Stimulated activated CD8-positive, alpha-beta memory T cell treated with anti-CD3 and anti-CD28 coated beads, Interleukin-7, amount 100 ng/mL, for 24 hours (primary cell): ENCODE measurements around the gene MFSD6.

Experiments used
- DNase-seq: peaks from one replicate; pipeline ENCODE4 v3.0.0-alpha.2; 2020; ENCODE audit warnings: low read depth

The MFSD6 gene

DNA sequence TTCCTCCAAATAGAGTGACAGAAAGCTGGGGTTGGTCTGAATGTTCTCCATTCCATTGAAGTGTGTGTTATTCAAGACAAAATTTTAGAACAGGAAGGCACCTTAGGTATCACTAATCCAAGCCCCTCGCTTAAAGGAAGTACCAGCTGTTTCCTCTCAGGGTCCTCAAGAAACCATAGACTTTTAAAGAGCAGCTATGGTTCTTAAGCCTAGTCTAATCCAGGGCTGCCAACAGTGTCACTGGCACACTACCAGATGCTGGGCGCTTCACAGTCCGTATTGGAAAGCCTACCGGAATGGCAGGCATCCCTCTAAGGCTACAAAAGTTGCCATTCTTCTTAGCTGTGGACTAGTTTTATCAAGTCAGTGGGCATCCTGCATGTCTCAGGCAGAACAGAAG, 124.4 kb downstream of the MFSD6 start:
- no peak for DNase-seq

DNA sequence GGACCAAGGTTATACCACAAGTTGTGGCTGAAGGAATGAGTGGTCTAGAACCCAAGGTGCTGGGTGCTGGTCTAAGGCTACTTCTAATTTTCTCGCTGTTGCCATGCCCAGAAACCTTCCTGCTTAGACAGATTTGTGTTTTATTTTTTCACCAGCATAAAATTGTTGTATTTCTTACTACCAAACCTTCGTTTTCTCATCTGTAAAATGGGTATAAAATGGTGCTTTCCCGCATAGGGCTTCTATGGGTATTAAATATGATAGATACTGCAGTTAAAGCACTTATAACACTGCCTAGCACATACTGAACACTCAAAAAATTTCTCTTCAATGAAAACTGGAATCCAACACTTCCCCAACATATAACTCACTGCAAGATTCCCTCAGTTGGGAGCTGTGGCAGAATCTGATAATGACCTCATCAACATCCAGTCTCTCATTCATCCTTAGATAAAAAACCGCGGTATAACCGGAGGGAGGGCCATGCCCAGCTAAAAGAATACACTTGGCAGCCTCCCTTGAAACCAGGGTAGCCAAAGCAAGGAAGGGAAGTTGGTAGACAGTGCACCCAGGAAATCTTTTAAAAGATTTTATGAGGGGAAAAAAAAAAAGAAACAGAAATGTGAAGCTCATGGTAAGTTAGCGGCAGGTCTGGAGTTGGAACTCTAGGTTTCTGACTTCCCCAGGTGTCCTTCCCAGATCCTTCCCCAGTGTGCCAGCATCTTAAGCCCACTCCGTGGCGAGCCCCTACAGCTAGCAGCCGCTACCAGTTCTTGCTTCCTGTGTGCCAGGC, 125.2 kb downstream of the MFSD6 start:
- DNase-seq: no peak

DNA sequence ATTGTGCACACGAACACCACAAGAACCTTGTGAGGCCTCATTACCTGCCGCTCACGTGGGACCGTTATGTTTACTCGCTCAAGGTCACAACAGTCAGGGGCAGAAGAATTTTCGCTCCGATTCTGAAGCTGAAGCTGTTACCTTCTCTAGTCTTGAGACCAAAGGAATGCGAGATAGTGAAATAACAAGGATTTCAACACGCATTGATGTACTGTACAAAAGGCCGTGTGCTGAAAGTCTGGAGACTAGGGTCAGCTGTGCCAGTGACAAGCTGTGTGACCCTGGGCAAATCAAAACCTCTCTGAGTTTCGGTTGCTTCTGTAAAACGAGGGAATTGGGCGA, 125.8 kb downstream of the MFSD6 start:
- DNase-seq: peak; percentile 21

DNA sequence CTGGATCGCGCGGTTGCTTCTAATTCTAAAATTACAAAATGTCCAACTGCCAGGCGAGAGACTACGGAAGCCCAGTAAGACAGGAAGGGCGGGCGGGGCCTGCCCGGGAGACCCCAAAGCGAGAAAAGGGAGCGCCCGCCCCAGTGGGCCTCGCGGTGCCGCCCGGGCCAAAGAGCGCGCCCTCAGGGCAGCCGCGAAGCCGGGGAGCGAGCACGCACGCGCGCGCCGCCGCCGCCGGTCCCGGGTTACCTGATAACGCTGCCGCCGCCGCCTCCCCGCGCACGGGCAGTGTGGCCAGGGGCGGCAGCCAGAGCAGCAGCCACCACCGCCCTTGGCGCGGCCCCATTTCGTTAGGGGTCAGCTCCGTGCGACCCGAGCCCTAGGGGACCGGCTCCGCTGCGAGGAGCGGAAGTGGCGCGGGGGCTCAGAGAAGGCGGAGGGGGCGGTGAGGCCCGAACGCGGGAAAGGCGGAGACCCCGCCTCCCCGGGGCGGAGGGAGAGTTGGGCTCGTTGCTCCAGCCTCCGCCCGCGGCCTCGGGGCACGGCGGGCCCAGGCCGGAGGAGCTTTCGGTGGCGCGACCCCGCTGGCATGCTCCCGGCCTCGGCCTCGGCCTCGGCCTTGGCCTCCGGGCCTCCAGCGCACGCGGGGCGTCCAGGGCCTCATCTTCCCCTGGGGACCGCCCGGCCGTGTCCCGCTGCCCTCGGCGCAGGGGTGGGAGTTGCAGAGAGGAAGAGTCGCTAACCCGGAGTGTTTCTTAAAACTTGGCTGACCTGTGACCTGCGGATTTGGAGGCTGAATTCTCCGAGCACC, 126.4 kb downstream of the MFSD6 start, which contains the start of gene NEMP2:
Gene NEMP2, minus strand, starts transcription at position 413 of the 811 bp plus-strand sequence. Its CDS starts 67 bp downstream, at position 346.
- peak; percentile 64 for DNase-seq

DNA sequence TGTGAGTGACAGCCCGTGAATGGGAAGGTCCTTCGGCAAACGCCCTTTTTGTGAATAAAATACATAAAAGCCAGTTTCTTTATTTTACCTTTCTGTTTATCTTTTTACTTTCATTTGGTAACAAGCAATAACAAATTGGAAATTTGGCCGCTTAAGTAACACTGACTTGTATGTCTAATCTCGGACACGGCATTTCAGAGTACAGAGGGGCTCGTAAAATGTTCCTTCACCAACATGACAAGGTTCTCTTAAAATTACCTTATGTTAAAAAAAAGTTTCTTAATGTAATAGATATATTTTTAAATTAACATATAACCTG, 126.9 kb downstream of the MFSD6 start:
- no peak for DNase-seq

DNA sequence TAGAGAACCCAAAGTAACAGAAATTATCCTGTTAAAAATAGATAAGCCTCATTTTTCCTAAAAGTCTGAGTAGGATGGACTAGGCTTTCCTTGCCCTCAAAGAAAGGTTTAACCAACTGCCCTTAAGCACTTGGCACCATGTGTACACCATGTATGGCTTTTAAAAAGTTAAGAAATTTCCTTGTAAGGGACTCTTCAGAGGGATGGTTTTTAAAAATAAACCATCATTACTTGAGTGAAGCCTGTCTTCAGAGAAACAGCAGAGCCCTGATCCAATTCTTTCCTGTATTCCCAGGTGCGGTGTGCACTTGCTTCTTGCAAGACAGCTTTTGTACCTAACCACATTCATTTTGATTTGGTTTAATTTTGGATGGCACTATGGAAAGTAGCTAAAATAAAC, 127.4 kb downstream of the MFSD6 start:
- DNase-seq: no peak

DNA sequence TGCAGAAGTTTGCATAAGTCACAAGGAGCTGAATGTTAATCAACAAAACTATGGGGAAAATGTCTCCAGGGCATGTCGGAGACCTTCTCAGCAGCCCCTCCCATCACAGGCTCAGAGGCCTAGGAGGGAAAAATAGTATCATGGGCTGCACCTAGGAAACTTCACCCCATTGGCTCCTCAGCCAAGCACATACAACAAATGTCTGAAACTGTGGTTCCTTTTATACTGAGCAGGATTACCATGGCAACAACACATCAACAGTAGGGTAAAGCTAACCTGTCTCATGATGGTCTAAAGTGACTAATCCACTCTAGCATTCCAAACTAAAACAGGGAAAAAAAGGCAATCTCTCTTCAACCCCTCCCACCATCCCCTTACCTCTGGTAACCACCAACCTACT, 129.6 kb downstream of the MFSD6 start:
- DNase-seq: no peak

DNA sequence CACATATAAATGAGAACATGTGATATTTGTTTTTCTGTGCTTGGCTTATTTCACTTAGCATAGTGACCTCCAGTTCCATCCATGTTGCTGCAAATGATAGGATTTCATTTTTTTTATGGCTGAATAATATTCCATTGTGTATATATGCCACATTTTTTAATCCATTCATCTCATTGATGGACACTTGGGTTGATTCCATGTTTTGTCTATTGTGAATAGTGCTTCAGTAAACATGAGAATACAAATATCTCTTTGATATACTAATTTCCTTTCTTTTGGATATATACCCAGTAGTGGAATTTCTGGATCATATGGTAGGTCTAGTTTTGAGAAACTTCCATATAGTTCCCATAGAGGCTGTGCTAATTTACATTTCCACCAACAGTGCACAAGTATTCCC, 130.0 kb downstream of the MFSD6 start:
- no peak for DNase-seq

DNA sequence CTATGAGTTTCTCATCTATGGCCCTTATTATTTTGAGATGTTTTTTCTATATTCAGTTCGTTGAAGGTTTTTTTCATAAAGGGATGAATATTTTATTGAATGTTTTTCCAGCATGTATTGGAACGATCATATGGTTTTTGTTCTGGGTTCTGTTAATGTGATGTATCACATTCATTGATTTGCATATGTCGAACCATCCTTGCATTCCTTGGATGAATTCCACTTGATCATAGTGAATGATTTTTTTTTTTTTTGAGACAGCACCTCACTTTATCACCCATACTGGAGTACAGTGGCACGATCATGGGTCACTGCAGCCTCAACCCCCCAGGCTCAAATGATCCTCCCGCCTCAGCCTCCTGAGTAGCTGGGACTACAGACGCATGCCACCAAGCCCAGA, 131.9 kb downstream of the MFSD6 start:
- no peak for DNase-seq

DNA sequence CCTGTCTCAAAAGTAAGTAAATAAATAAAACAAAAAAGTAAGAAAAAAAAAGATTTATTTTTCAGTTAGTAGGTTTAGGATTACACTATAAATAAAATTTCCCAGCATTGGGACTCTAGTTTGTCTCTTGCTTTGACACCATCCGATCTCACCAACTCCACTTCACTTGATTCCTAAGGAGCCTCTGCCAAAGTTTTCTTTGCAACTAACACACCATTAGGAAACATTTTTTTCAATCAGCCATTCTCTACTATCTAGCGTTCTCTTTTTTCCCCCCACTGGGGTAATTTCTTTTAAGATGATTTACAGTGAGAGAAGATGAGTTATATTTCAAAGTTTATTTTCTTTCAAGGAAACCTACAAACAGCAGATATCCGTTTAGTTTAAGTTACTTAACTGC, 136.9 kb downstream of the MFSD6 start:
- no peak for DNase-seq

DNA sequence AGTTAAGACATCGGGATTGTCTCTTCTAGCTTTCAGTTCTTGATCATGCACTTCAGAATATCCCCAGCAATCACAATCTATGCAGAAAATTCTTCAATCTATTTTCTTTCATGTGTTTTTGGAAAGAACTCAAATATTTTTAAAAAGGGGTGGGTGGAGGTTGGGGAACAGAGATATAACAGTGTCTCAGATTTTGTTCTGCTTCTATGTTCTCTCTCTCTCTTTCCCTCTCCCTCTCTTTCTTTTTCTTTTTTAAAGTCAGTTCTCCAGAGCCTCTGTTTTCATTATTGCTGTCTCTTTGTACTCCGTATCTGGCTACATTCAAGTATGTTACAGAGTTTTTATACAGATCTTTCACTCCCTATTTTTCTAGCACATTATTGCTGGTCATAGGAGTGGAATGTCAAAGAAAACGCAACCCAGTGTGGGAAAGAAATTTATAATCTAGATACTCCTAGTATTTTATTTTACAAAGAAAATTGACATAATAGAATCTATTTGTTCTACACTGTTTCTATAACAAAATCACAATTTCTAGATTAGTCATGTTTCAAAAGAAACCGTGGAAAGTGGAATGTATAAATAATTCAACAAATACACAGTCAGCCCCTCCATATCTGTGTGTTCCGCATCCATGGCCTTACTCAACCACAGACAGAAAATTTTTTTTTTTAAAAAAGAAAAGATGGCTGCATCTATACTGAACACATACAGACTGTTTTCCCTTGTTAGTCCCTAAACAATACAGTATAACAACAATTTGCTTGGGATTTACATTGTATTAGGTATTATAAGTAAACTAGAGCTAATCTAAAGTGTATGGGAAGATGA, 137.6 kb downstream of the MFSD6 start:
- no peak for DNase-seq

DNA sequence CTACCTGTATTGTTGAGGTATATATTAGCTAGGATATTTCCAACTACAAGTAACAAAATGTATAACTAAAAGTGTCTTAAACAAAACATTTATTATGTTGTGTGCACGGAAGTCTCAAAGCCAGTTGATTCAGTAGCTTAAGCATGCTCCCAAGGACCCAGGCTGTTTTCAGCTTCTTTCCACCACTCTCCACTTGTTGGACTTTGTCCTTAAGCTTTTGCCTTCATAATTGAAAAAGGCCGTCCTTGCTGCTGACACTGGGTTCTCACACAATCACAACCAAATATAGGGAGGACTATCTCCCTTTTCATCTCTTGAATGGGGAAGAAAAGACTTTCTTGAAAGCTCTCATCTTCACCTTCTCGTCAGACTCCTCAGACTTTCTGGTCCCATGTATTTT, 138.6 kb downstream of the MFSD6 start:
- no peak for DNase-seq

DNA sequence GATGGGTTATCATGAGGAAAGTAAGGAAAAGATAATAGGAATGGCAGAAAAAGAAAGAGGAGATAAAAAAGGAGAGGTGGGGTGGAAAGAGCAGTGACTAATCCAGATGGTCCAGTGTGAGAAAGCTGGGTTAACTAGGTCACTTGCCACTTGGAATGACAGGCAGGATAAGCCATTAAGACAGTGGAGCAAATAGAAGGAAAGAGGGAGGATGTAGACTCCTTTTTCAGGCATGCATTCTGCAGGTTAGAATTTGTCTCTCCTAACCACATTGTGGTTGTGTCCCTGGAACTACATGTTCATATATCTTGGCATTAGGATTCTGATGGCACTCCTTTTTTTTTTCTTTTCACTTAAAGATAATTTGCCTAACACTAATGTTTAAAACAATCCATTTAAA, 139.7 kb downstream of the MFSD6 start:
- no peak for DNase-seq

DNA sequence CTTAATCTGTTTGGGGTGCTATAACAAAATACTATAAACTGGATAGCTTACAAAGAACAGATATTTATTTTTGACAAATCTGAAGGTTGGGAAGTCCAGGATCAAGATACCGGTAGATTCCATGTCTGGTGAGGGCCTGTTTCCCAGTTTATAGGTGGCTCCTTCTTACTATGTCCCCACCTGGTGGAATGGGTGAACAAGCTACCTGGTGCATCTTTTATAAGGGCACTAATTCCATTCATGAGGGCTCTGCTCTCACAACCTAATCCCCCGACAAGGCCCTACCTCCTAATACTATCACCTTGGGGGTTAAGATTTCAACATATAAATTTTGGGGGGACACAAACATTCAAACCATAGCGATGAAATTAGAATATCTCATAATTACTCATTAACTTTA, 142.0 kb downstream of the MFSD6 start:
- DNase-seq: no peak
